ENCODE measurements around the gene TBC1D10A.

Gene TBC1D10A

GRCh38 chr22:30320021-30320556 lies 6.7 kb downstream of the TBC1D10A start:
- no peak for DNase-seq

DNA sequence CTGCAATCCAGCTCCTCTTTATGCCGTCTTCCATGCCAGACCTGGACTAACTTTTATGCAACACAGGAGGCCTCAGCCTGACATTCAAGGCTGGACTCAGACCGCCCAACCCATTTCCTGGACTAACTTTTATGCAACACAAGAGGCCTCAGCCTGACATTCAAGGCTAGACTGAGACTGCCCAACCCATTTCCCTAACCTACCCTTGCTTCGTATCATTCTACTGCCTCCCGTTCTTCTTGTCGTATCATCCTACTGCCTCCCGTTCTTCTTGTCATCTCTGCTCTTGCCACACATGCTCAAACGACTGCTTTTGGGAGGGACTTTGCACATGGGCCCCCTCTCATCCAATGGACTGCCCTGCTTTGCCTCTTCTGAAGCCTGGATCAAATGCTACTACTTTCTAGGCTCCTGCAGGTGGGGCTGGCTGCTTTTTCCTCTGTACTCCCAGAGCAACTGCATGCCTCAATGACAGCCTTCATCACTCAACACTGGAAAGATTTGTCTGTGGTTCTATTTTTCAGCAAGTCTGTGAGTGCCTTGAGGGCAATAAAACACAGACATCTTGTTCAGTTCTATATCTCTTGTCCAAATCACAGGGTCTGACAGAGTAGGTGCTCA lies 7.8 kb downstream of the TBC1D10A start:
- DNase-seq, result no peak

DNA sequence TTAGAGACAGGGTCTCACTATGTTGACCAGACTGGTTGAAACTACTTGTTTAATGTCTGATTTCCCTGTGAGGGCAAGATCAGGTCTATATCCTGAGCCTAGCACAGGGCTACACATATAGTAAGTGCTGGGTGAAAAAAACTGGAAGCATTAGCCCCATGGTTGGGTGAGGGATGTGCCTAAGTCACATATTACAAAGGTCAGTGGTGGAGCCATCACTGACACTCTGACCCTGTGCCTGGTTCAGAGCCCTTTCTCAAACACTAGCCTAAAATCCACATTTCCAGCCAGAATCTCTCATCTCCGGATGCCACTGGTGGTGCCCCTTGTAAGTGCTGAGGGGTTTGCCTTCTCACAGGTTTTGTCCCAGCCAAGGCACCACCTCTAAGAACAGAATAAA lies 9.0 kb downstream of the TBC1D10A start:
- no peak for DNase-seq

DNA sequence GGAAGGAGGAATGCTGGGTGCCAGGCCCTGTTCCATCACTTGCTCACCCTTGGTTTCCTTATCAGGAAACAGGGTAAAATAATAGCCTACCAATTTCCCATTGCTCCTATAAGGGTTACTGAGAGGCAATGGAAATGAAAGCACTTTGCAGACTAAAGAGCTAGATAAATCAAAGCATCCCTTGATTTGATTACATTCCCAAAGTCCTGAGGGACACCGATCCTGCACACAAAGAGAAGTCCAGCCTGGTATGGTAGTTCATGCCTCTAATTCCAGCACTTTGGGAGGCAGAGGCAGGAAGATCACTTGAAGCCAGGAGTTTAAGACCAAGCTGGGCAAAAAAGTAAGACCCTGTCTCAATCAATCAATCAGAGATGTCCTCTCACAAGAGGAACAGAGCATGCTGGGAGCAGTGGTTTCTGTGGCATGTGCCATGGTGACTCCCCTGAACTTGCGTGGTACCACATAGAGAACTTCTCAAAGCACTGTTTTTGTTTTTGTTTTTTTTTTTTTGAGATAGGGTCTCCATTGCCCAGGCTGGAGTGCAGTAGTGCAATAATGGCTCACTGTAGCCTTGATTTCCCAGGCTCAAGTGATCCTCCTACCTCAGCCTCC lies 10.7 kb downstream of the TBC1D10A start:
- no peak for DNase-seq

DNA sequence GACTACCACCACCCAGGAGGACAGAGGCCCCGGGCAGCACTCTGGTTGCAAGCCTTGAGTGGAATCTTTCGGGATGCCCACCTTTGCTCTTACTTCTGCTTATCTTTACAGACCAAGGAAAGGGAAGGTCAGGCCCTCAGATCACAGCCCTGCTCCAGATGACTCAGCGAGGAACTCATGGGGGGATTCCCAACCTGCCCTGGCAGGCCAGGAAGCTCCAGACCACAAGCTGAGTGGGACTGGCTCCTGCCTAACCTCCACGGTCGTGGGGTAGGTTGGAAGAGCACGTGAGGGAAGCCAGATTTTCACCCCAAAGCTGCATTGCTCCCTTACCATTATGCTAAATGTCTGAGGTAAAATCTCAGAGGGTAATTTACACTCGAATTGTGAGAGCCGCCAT lies 11.8 kb downstream of the TBC1D10A start:
- DNase-seq, result no peak

DNA sequence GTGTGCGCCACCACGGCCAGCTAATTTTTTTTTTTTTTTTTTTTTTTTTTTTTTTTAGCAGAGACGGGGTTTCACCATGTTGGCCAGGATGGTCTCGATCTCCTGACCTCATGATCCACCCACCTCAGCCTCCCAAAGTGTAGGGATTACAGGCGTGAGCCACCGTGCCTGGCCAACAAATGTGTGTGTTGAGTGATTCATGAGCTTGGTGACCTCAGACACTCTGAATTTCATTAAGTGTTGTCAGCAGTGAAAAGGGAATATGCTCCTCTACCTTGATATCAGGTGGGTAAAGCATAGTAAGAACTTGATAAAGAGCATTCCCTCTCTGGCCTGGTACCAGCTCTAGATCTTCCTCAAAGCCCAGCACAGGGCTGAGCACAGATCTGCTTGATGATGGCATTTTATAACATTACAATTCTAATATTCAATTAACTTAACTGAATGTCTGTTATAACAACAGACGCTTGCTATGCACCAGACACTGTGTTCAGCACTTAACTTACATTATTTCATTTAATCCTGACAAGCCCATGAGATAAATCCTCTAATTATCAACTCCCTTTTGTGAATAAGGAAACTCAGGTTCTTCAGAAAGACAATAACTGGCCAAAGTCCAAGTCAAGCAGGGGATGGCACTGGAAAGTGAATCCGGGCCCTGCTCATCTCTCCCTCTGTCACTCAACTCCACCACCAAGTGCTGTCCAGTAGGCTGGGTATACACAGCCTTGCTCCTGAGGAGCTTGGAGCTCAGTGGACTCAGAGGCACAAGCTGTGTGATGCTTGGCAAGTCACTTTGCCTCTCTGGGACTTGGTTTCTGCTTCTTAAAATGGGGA lies 13.0 kb downstream of the TBC1D10A start:
- no peak for DNase-seq

DNA sequence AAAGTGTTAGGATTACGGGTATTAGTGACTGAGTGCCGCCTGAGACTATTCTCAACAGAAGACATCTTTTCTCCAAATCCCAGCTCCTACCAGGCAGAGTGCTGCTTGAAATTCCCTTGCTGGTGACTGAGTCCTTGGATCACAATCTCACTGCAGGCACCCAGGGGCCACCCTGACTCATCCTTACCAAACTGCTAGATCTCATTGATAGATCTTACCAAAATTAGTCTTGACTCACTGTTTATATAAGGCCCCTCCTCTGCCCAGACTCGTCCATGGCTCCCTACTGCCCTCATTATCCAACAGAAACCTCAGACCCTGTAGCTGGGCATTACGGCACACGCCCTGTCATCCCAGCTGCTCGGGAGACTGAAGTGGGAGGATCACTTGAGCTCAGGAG lies 14.7 kb downstream of the TBC1D10A start:
- no peak for DNase-seq

DNA sequence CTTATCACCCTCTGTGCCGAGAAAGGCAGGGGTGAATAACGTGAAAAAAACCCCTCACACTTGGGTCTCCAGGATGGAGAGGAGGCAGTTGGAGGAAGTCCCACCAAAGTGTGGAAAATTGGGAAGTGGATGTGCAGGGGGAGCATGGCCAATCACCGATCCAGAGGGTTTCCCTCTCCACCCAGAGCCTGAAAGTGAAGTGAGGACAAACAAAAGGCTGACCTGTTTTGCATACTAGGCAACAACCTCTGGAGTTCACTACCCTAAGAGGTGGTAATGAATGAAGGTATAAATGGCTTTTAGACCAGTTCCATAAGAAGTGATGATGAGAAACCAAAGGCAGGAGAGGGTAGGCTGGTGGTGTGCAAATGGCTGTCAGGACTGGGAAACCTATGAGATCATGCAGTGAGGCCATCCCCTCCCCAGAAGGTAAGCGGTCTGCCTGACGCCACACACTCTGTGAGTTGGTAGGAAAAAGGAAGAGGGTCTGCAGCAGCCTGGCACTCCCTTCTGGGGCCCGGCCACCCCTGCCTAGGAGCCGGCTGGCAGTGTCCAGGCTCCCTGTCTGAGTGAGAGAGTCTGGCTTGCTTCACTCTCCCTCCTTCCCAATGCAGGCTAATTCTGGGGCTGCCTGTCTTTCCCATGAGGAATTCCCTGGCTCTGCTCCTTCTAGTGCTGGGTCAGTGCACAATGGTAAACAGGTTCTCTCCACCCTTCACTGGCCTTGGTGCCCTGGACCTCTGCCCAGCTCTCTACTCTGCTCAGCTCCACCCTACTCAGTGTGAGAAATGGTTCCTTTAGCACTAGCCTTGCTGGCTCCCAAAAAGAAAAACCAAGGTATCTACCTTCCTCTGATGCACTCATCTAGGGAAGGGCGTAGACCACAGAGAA lies 15.6 kb downstream of the TBC1D10A start:
- DNase-seq, result no peak

DNA sequence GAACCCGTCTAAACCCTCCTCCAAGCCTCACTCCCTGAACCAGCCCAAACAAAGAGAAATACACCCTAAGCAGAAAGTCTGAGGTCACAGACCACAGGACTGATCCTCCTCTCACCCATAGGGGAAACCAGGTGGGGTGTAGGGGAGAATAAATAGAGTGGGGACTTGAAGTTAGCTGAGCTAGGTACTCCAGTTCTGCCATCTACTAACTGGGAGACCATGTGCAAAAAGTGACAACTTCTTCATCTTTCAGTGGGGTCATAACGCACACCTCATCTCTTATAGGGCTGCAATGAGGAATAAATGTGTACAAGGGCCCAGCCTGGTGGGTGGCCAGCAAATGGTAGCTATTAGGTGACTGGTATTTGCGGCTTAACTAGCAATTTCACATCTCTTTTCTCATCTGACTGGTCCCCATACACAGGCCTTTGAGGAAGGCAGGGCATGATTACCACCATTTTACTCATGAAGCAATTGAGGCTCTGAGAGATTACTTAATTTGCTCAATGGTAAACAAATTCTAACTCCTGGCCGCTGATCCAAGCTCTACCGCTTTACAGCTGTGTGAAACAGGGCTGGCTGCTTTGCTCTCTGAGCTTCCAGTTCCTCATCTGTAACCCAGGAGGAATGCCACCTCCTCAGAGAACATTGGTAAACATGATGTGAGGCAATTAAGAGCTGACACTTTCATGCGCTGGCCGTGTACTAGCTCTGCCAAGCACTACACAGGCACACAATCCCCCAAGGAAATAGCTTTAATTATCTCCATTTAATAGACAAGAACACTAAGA lies 16.6 kb downstream of the TBC1D10A start:
- no peak for DNase-seq

- no peak for DNase-seq
Observed at GRCh38 chr22:30308518-30309230, 18.1 kb downstream of the TBC1D10A start.

DNA sequence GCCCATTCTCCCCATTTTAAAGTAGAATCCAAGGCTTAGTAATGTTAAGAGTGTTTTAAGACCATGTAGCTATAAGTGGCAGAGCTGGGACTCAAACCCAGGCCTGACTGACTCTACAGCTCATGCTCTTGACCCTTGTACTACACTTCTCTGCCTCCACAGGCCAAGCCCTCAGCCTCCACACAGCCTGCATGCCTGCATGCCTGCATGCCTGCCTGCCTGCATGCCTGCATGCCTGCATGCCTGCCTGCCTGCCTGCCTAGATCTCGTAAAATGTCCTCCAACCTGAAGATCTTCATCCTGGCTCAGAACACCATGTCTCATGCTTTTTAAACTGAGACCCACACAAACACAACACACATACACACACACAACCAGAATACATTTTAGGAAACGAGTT lies 18.6 kb downstream of the TBC1D10A start:
- no peak for DNase-seq

DNA sequence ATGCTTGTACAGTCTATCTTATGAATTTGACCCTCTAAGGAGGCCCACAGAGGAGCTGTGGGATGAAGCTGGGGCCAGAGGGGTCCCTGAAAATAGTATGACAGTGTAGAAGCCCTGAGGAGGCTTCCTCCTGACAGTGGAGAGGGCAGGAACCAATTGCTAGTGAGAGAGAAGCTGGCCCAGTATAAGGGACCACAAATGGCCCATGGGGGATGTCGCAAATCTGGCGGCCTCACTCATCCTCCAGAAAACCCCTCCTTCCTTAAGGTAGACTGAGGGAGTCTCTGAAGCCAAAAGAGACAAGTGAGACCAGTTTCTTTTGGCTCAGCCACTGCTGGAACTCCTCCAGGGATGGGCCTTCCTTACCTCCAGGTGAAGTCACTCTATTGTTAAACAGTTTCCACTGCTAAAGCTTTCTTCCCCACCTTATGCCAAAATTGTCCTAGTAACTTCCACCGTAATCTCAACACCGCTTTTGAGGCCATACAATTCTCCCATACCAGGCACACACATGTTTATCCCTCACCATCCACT lies 19.6 kb downstream of the TBC1D10A start:
- no peak for DNase-seq

DNA sequence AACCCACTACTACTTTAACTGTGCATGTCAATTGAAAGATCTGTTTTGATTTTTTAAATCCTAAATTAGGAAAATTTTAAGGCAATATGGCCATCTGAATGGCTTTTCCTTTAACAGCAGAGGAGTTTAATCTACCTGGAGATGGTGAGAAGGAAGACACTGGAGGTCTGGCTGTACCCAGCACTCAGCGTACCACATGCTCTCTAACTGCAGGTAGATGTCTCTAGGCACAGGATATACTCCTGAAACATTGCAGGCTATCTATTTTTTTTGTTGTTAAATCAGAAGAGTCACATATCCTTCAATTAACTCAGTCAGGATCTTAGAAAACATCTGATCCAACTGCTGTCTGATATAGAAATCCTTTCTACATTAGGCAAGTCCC lies 20.1 kb downstream of the TBC1D10A start:
- no peak for DNase-seq

DNA sequence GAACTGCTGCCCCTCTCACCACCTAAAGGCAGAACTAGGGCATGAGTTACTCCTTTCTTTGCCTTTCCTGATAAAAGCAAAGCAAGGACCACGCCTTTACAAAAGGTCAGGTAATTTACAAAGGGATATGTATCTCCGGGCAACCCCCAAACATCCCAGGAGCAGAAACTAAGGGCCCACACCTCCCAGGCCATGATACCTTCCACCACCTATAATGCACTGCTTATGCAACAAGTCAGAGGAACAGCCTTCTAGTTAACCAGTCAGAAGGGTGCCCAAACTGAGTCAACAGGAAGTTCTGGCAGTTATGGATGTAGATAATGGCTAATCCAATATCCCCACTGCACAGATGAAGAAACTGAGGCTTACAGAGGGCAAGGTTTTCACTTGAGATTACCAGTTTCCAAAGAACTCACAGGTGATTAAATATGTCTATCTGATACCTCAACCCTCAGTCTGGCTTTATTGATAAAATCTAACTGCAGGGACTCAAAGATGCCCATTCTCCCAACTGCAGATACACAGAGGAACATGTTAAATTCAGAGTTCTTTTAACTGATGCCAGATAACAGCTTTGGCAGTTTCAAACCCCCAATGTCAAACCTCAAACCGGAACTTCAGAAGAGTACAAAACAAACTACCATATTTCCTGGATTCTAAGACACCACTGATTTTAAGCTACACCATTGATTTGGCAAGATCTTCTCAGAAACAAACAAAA lies 20.7 kb downstream of the TBC1D10A start:
- DNase-seq, result no peak

- DNase-seq, result no peak
Observed at GRCh38 chr22:30305519-30305905, 21.2 kb downstream of the TBC1D10A start.

GRCh38 chr22:30304495-30305244 lies 22.1 kb downstream of the TBC1D10A start:
- no peak for DNase-seq

- DNase-seq, result no peak
Observed at GRCh38 chr22:30302810-30303138, 24.0 kb downstream of the TBC1D10A start.

DNA sequence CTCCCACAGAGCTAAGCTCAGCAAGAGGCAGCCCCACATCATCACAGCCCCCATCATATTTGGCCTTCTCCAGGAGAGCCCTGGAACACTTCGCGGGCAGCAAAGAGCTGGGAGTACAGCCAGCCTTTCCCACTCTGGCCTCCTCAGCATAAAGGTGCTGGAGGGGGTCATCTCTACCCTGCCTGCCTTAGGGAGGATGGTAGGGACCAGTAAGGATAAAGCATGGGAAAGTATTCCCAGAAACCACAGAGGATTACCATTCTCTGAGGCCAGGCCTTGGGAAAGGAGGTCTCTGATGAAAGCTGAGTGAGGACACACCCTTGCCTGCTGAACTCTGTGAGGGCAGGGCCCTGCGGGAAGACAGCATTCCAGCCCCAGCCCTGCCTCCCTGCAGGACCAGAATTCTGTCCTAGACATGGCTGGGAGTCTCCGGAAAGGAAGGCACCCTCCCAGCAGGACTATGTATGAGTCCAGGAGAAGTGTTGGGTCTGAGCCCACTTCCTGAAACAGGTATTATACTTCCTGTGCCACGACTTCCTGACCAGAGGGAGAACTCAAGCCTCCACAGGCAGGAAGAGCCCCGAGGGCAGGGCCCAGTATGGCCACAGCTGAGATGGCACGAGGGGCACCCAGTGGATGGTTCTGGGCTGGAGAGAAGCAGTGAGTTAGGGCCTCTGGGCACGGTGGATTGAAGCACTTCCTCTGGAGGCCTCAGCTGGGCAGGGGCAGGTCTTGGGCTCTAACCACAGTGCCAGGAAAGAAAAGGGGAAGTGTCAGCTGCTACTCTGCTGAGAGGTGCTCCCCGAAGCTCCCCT lies 24.5 kb downstream of the TBC1D10A start:
- no peak for DNase-seq

GRCh38 chr22:30299322-30299721 lies 27.4 kb downstream of the TBC1D10A start:
- no peak for DNase-seq

Data from NCI-H2081 treated with DMSO at 0.1 percent for 48 hours (cell line).